Skeletal muscle cell (primary cell): ENCODE data around the gene AUTS2.

Experiments used
- DNase-seq: peaks from one replicate; pipeline ENCODE4 v3.0.0-alpha.2; 2010; ENCODE audit warnings: low read depth
- H3K4me3 ChIP-seq: 2 replicates; pipeline ENCODE4 v1.5.1; 2011; ENCODE audit warnings: low read depth, mild to moderate bottlenecking, control low read depth, low read length, moderate library complexity

AUTS2 gene

DNA sequence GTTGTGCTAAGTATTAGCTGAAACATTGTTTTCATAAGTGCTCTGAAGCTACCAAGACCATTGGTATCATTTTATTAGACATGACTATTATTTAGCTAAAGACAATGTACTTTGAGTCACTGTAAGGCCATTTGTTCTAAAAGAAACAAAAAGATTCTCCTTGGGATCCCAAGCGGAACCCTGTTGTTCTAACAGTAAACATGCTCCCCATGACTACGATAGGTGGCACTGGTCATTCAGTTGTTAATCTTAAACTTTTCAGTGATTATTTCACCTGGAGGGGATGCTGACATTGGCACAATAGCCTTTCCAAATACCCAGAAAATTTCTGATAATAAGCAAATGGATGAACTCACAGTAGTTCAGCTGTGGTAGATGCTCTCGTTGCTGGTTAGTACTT lies 715.0 kb downstream of the AUTS2 start:
- H3K4me3 ChIP-seq = no peak overlapping the region
- DNase-seq = no peak

DNA sequence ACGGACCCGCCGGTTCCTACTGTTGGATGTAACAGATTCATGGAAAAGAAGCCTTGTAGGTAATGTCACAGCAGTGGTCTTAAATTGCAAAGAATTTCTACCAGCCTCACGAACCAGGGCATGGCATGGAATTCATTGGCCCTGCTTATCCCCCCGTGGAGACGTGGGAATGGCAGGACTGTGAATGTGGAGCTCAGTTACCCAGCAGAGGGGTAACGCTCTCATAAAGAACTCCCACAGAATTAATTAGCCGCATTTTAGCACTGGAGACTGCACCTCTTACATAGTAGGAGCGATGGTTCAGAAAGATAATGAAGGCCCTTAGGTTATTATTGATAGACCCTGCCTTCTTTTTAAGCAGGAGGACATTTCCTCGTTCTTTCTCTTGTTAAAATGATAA lies 715.4 kb downstream of the AUTS2 start:
- DNase-seq = no peak
- no peak overlapping the region for H3K4me3 ChIP-seq

DNA sequence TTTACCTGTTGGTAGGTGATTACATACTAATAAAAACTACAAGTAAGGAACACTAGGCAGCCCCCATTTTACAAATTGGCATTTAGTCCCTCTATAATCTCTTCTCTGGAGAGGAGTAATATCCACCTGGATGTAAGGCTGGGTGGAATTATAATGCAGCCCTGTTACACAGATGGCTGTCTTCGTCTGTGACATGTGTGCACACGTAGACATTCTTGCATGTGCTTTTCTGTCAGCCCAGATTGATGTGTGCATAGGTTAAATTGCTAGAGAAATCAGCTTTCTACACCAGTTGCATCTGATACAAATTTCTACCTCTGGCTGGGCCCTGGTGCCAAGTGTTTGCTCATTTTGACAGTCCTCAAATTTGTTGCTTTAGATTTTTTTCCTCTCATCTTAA lies 715.9 kb downstream of the AUTS2 start:
- no peak overlapping the region for H3K4me3 ChIP-seq
- no peak for DNase-seq

DNA sequence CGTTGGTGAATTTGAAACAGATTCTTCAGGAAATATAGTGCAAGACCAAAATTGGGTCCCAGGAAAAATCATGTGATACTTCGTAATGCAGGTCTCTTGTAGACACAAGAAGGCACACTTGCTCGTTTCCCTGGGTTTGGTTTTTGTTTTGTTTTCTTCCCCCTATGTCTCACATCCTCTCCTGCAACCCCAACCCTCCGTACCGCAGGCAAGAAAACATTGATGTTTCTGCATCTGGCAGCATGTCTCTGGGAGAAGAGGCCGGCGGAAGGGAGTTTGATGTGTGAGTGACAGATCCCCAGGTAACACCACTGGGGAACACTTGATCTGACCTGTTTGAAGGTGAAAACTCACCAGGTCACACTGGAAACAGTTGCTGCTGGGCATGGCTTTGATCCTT lies 718.5 kb downstream of the AUTS2 start:
- DNase-seq = no peak
- H3K4me3 ChIP-seq = no peak overlapping the region

DNA sequence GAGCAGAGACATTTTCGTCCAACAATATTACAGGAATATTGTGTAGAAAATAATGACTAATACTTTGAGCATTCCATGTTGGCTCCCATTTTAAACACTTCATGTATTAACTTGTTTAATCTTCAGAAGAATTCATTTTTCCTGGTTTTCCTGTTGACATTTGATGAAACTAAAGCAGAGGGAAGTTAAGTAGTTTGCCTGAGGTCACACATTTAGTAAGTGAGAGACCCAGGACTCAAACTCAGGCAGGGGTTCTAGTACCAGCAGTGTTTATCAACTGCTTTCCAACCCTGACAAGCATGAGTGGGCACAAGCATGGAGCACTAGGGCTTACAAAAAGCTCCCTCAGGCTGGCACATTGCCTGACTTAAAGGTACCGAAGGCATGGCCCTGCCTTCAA lies 719.1 kb downstream of the AUTS2 start:
- no peak overlapping the region for H3K4me3 ChIP-seq
- DNase-seq = no peak

DNA sequence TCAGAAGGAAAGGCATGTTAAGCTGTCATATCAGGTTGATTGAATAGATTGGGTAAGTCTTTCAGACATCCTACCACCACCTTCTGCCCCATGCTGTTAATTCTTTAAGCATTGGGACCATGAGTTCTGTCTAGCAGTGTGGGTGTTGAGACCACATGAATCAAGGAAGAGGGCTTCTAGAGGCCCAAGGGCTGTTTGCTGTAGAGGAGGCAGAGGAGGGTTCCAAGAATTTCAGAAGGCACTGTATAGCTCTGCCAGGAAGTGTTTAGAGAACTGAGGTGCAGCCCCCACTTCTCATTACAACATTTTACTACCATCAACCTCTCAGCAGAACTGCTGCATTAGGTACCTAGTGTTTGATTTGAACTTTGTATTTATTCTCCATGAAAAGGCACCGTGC lies 720.2 kb downstream of the AUTS2 start:
- DNase-seq = no peak
- H3K4me3 ChIP-seq = no peak overlapping the region

DNA sequence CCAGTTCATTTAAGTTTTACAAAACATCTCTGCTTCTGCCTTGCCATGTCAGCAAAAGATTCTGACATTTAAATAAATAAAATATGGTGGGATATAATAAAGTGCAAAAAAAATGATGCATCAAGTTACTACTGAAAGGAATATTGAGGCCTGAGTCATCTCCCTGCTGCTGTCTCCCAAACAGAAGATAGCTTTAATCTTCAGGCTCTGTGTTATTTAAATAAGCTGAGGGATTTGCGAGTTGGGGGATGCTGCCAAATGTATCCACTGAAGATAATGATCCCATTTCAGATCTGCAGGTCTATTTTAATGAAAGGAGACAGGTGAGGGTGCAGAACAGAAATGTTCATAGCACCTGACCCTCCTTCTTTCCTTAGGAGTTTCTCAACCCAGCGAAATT lies 720.8 kb downstream of the AUTS2 start:
- H3K4me3 ChIP-seq = no peak overlapping the region
- DNase-seq = no peak

DNA sequence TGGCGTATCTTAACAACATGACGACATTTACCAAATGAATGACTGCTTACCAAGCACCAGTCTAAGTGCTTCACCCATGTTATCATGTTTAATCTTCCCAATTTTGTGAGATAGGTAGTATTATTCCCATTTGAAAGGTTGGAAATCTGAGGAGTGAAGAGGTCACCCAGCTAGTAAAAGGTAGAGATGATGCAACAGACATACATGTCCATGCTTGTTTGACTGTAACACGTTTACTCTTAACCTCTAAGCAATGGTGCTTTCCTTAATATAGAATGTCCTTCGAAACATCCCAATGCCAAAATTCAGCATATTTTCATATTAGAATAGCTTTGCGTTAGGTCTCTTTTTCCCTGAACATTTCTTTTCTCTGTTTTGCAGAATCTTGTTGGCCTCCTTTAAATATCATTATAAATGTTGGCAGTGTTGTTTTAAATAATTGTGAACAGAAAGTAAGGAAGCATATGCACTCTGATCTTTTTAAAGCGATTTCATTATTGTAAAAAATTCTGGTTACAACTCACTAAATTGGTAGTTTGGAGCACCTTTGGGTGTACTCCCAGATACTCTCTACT lies 722.8 kb downstream of the AUTS2 start:
- no peak for DNase-seq
- H3K4me3 ChIP-seq = no peak overlapping the region

DNA sequence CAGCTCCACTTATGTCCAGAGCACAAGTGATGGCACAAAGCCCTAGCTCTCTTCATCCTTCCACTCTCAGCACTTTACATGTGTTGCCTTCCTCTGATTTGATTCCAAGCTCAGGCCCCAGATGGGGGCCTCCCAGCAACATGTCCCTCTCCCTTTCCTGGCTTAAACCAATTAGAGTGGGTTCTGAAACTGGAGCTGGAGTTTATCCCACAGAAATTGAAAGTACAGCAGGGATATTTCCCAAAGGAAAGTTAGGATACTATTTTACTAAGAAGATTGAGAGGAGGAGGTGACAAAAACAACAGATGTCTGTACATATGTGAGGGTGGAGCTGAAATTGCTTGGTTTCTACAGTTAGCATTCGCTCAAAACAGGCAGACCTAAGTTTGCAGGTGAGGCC lies 724.6 kb downstream of the AUTS2 start:
- DNase-seq = no peak
- H3K4me3 ChIP-seq = no peak overlapping the region

DNA sequence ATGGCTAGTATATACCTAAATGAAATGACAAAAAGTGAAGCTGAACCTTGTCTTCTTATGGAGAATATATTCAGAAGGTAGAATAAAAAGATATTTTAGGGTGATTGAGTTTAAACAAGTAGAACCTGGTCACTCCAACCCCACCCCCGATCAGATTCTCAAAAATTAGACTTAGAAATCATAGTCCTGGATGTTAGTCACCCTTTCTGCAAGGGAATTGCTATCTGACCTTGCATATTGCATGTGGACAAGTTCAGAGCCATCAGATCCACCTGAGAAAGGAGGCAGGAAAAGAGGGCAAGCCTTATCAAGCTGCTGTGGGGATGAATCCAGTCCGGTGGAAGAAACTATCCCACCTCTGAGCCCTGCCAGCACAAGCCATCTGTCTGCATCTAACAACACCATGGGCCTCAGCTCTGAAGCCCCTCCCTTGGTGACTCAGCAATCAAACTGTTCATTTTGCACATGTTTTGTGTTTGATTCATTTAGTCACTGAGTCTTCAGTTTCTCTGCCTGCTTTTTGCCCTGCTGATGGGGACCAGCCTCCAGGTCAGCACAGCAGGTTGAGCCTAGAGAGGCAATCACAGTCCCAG lies 727.3 kb downstream of the AUTS2 start:
- H3K4me3 ChIP-seq = no peak overlapping the region
- DNase-seq = peak; percentile 51

DNA sequence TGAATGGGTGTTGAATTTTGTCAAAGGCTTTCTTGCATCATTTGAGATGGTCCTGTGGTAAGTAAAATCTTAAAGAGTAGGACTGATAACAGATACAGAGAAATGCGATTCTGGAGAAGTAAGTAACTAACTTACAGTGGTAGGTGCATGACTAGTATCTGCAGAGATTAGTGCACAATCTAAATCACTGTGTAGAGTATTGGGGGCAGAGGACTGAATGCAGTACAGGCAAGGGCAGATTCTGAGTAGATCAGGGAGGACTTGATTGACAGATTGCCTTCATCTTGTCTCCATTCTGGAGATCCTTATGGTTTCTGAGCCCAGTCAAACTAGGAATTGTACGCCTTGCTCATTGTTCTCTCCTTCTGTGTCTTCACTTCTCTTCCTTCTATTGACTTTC lies 736.0 kb downstream of the AUTS2 start:
- no peak overlapping the region for H3K4me3 ChIP-seq
- DNase-seq = no peak

DNA sequence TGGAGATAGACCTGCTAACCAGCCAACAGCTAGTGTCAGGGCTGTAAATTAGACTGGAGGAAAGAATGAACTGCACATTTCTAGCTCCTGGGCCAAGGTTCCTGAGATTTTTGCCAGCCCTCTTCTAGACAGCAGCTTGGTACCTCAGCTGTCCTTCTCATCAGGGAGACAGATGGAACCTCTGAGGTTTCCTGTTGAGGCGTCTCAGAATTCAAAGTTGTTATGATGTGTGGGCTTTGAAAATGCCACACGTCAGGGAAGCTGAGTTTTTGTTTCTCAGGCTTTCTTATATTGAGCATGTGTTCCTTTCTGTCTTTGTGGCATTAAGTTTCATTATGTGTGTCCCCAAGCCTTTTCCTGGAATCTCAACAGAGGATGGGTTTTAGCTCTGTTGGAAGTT lies 736.6 kb downstream of the AUTS2 start:
- no peak for DNase-seq
- H3K4me3 ChIP-seq = no peak overlapping the region

DNA sequence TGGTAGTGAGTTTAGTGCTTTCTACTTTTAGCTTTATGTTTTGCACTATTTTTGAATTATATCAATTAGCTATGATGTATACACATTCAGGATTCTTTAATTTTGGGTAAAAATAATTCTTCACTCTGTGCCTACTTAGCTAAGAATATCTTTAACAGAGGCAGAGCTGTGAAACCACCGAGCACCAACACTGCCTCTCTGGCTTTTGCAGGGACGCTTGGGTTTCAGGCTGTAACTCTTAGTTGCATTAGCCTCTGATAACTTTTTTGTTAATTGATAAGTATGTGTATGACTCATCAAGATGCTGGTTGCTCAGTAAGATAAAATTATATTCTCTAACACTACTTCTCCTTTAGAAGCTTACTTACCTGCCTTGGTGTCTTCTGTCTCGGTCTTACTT lies 738.3 kb downstream of the AUTS2 start:
- DNase-seq = no peak
- no peak overlapping the region for H3K4me3 ChIP-seq

DNA sequence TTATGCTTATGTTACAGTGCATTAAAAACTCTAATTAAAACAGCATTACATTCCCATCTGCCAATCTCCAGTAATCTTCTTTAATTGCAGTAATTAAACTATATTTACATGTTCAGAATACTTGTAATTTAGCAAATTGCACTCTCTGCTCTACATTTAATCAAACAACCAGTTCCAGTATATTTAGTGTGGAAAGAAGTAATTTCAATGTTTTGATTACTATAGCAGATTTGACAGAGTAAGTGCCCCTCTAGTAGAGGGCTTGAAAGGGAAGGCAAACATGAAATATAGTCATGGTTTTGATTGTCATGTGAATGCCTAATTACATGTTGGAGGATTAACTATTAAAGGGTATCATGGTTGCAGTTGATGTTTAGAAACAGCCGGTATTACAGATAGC lies 739.7 kb downstream of the AUTS2 start:
- no peak overlapping the region for H3K4me3 ChIP-seq
- no peak for DNase-seq

DNA sequence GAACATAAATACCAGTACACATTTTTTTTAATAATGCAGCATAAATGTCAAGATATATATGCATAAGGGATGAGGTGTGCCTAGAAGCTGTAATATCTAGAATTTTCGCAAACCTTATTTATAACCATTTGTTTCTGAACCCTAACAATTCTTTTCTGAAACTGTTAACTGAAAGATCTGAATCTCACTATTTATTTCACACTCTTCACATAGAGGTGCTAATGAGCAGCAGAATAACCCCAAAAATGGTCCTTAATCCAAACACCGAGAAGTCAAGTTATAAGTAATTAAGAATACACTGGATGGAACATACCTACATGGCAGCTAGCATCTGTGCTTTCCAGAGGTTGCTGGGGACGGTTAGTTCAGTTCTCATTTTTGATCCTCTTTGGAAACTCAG lies 742.0 kb downstream of the AUTS2 start:
- no peak for DNase-seq
- H3K4me3 ChIP-seq = no peak overlapping the region

DNA sequence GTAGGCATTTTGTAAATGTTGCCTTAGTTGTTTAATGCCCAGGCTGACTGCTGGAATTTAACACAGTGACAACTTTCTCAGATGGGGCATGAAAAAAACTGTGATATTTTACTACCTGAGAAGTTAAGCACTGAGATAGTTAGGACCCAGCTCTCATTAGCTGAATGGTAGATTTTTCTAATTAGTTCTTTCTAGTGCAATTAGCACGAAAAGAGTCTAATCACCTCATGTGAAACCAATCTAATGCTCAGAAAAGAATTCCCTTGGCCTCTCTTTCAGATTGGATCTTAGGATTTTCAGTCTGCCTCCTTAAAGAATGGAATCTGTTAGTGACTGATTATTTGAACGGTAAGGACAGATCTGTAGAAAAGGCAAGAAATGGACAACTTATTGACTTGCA lies 743.2 kb downstream of the AUTS2 start:
- DNase-seq = no peak
- no peak overlapping the region for H3K4me3 ChIP-seq

DNA sequence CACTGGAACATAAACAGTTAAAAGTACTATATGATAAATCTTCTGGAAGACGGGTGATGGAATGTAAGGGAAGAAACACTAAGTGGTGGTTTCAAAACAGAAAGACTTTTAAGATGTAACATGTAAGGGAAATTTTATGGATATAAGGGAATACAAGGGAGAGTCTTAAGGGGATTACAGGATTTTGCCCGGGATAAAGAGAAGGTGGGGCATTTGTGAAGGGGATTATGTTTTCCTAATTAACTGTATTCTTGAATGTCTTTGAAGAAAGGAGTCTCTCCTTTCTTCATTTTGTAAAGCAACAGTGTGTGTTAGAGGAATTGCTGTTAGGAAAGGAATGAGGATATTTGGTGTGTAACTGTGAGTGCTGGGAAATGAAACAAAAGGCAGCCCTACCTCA lies 745.2 kb downstream of the AUTS2 start:
- DNase-seq = no peak
- no peak overlapping the region for H3K4me3 ChIP-seq

DNA sequence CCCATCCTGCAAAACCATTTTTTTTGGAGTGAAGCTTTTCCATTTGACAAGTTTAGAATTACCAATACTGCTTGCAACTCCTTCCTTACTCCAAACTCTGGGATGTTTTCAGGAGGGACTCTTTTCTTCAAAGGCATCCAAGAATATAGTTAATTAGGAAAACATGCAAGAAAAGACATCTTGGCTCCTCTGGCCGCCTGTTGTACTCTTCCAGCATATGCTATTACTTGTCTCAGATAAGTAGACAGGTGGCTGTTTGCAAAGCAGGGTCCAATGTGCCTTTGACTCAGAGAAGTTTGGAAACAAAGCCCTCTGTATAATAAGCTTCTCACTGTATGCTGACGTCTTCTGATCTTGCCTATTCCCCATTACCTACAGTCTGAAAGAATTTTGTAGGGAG lies 746.5 kb downstream of the AUTS2 start:
- no peak overlapping the region for H3K4me3 ChIP-seq
- no peak for DNase-seq

DNA sequence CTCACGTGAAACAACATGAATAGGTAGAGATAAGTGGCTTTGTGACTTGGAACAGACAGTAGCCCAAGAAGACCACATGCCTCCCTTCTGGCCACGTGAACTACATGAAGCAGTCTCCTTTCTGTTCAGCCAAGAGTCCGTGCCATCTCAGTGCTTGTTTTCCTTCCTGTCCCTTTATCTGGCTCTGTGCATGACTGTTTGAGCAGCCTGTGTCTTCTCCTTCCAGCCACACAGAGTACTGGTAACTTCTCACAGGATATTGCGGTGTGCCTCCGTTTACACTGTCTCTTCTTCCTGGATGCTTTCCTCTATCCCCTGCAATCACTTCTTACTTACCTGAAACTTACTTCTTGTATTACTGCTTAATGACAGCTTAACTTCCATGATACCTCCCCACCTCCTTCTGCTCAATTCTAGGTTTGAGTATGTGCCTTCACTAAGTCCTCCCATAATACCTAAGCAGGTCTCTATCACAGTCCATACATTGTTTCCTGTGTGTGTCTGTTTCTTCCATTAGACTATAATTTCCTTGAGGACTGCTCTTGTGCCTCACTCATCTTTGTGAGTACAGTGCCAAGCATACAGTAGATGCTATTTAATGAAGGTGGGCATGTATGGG lies 748.7 kb downstream of the AUTS2 start:
- no peak for DNase-seq
- H3K4me3 ChIP-seq = no peak overlapping the region

DNA sequence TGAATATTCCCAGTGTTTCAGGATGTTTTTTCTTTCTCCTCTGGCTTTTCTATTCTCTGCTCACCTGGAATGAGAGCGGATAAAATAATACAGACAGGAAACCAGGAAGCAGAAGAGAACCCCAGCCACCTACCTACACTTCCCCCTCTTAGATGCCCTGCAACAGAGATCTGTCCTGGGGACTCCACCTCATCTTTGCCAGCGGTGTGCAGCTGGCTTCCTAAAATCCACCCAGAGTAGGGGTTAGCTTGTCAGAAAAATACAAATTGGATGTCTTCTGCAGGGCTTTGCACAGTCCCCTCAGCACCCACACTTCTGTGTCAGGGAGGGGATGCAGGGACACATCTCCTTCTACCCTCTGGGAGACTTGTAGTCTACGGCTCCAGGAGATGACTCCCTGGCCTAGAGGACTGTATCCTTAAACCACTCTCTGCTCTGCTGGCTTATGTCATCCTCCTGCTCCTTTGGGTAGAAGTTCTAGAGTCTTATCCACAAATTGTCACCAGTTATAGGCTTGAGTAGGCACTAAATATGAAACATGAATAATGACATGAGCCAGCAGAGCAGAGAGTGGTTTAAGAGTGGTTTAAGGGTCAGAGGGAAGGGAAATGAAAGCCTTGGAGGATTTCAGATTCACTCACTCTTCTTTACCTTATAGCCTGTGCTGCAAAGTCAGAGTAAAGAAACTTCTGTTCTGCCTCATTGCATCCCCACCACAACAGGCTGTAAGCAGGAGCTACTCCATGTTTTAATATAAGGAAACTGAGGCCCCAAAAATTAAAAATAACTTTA lies 749.4 kb downstream of the AUTS2 start:
- no peak for DNase-seq
- no peak overlapping the region for H3K4me3 ChIP-seq

DNA sequence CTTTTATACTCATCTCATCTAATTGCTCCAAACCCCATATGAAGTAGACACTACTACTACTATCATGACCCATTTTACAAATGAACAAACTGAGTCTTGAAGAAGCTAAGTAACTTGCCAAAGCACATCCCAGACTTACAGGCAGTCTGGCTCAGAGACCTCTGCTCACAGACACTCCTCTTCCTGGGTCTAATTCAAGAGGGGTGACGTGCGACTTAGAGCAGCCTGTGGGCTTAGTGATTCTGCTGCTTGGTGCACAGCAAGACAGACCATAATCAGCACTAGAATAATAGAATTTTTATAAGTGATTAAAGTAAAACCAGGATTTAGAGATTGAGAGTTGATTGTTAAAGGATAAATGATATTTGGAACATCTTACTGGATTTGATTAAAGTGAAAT lies 750.8 kb downstream of the AUTS2 start:
- no peak overlapping the region for H3K4me3 ChIP-seq
- DNase-seq = no peak
